HG03575 (cell line): Measurements from ENCODE around the gene TMEM259.

Experiments used
- ATAC-seq: cut with Tn5 transposase; IDR thresholded peaks from one replicate; pipeline ENCODE4 v1.9.1; 2021; ENCODE audit not compliant: unreplicated experiment, insufficient number of reproducible peaks, low FRiP score; ENCODE audit errors: extremely low read depth

Gene TMEM259

DNA sequence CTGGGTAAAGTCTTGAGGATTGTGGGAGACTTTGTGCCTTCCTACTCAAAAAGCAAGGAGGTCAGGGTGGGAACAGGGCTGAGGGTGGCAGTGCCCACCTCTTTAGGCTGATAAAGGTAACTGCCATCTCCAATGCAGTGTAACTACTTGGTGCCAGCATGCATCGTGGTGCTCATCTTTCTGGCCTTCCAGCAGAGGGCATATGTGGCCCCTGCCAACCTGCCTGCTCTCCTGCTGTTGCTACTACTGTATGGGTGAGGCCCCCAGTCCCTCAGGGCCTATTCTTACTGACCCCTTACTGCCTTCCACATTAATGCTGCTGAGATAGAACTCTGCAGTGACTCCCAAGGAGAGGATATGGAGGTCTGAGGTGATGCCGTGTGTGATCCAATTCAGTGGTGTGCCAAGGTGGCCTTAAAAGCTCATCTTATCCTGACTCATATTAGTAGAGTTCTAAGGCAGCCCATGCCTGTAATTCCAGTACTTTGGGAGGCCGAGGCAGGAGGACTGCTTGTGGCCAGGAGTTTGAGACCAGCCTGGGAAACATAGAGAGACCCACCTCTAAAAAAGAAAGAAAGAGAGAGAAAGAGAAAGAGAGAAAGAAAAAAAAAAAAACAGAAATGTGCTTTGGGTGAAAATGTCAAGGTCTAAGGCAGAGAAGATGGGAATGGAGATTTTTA, 36.4 kb upstream of the TMEM259 start:
- no peak for ATAC-seq

DNA sequence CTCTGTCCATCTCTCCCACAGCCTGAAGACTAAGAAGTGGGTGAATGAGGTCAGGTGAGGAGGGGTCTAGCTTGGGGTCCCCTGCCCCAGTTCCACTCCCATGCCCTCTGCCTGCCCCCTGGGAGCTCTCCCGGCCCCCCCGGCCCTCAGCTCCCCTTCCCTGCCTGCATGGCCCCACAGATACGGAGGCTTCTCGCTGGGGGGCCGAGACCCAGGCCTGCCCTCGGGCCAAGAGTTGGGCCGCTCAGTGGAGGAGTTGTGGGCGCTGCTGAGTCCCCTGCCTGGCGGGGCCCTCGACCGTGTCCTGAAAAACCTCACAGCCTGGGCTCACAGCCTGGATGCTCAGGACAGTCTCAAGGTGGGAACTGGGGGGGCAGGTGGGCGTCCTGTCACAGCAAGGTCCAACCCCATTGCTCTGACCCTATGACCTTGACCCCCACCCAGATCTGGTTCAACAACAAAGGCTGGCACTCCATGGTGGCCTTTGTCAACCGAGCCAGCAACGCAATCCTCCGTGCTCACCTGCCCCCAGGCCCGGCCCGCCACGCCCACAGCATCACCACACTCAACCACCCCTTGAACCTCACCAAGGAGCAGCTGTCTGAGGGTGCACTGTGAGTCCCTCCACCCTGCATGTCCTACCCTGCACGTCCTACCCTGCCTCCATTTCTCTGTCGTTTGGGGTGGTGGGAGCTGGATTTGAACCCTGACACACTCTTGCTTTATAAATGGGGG, 35.1 kb upstream of the TMEM259 start:
- no peak for ATAC-seq

DNA sequence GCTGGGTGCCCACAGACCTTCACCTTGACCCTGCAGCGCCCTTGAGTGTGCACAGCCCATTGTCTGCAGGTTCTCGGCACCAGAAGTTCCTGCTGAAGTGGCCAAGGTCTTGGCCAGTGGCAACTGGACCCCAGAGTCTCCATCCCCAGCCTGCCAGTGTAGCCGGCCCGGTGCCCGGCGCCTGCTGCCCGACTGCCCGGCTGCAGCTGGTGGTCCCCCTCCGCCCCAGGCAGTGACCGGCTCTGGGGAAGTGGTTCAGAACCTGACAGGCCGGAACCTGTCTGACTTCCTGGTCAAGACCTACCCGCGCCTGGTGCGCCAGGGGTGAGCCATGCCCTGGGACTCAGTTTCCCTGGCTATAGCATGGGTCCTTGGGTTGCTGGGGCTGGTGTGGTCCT, 34.1 kb upstream of the TMEM259 start:
- no peak for ATAC-seq

DNA sequence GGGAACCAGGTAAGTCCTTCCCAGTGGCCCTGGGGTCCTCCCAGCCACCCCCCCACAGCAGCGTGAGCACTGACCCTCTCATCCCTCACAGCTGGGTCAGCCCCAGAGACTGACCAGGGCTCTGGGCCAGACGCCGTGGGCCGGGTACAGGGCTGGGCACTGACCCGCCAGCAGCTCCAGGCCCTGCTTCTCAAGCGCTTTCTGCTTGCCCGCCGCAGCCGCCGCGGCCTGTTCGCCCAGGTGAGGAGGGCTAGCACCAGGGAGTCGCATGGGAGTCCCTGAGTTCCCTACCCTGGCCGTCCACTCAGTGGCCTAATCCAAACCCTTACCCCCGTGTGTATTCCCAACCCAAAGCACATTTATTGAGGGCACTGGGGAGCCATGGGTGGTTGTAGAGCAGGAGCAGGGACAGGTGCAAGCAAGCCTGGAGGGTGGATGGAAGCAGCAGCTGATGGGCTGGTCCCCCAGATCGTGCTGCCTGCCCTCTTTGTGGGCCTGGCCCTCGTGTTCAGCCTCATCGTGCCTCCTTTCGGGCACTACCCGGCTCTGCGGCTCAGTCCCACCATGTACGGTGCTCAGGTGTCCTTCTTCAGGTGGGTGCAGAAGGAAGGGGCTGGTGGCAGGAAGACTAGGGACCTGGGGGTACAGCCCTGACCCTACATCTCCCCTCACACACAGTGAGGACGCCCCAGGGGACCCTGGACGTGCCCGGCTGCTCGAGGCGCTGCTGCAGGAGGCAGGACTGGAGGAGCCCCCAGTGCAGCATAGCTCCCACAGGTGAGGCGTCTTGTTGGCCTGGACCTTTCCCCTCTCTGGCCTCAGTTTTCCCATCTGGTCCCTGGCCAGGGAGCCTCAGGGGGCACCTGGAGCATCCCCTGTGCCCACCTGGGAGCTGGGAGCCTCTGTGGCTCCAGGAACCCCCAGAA, 33.4 kb upstream of the TMEM259 start:
- ATAC-seq, result no peak

DNA sequence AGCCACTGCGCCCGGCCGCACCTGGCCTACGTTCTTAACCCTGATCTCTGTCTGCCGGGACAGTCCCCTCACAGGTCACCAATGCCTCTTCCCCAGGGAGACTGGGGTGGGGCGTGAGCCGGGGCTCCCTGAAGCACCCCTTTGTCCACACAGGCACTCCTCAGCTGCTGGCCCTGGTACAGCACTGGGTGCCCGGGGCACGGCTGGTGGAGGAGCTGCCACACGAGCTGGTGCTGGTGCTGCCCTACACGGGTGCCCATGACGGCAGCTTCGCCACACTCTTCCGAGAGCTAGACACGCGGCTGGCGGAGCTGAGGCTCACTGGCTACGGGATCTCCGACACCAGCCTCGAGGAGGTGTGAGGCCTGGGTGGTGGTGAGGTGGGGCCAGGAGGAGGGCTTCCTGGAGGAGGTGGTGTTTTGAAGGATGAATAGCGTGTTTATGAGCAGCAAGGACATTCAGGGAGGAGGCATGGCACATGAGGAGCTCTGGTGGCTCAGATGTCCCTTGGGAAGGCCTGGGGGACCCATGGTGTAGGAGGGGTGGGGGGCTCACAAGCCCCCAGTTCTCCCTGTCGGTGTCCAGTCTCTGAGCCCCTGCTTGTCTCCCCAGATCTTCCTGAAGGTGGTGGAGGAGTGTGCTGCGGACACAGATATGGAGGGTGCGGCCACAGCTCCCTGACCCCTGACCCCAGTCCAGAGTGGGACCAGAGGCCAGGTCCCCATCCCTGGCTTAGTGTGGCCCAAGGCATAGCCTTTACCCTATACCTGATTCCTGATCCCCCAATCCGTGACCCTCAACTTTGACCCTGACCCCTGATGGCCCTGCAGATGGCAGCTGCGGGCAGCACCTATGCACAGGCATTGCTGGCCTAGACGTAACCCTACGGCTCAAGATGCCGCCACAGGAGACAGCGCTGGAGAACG, 32.5 kb upstream of the TMEM259 start:
- no peak for ATAC-seq

DNA sequence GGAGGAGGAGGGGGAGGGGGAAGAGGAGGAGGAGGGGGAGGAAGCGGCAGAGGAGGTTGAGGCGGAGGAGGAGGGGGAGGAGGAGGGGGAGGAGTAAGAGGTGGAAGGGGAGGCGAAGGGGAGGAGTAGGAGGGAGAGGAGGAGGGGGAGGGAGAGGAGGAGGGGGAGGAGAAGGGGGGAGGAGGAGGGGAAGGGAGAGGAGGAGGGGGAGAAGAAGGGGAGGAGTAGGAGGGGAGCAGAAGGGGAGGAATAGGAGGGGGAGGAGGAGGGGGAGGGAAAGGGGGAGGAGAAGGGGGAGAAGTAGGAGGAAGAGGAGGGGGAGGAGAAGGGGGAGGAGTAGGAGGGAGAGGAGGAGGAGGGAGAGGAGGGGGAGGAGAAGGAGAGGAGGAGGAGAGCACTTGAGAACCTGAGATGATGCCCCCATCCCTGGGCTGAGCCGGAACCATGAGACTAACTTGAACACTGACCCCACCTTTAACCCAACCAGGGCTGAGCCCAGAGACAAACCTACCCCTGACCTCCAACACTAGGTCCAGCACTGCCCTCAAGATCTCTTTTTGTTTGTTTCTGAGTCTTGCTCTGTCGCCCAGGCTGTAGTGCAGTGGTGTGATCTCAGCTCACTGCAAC, 31.5 kb upstream of the TMEM259 start:
- ATAC-seq, result no peak

DNA sequence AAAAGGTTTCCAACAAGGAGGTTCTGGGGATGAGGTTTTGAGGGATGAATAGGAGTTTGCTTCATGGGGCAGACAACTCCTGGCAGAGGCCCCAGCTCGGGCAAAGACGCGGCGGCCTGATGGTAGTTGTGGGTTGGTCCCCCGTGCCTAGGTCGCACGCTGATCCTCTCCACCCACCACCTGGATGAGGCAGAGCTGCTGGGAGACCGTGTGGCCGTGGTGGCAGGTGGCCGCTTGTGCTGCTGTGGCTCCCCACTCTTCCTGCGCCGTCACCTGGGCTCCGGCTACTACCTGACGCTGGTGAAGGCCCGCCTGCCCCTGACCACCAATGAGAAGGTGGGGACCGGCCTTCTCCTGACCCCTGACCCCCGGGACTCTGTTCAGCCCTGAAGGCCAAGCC, 30.9 kb upstream of the TMEM259 start:
- no peak for ATAC-seq

DNA sequence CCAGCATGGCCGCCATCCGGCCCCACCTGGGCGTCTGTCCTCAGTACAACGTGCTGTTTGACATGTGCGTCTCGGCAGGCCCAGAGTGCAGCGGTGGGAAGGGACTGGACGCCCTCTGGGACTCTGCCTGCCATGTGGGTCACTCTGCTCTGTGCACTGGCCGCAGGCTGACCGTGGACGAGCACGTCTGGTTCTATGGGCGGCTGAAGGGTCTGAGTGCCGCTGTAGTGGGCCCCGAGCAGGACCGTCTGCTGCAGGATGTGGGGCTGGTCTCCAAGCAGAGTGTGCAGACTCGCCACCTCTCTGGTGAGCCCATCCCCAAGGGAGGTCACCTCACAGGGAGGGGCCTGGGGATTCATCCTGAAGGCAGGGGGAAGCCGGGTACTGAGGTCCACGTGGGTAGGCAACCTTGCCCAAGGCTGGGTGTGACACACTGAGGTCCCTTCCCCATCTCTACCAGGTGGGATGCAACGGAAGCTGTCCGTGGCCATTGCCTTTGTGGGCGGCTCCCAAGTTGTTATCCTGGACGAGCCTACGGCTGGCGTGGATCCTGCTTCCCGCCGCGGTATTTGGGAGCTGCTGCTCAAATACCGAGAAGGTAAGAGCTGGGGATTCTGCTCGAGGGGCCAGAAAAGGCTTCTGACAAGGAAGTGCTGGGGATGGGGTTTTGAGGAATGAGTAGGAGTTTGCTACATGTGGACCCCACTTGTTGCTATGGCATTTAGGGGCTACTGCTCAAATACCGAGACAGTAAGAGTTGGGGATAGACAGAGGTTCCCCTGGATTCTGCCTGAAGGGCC, 30.3 kb upstream of the TMEM259 start:
- no peak for ATAC-seq

DNA sequence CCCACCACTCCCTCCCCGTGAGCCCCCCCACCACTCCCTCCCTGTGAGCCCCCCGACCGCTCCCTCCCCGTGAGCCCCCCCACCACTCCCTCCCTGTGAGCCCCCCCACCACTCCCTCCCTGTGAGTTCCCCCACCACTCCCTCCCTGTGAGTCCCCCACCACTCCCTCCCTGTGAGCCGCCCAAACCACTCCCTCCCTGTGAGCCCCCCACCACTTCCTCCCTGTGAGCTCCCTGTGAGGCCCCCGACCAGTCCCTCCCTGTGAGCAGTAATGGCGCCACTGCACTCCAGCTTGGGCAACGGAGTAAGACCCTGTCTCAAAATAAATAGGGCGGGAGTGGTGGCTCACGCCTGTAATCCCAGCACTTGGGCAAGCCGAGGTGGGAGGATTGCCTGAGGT, 28.9 kb upstream of the TMEM259 start:
- ATAC-seq, result no peak

DNA sequence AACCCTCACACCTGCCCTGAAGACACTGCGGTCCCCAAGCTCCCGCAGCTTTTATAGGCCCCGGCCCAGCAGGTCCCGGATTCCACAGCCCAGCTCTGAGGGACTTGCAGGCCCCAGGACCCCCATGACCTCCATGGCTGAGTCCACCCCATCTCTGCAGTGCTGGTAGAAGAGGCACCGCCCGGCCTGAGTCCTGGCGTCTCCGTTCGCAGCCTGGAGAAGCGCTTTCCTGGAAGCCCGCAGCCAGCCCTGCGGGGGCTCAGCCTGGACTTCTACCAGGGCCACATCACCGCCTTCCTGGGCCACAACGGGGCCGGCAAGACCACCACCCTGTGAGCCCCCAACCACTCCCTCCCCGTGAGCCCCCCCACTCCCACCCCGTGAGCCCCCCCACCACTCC, 28.2 kb upstream of the TMEM259 start:
- ATAC-seq, result no peak

DNA sequence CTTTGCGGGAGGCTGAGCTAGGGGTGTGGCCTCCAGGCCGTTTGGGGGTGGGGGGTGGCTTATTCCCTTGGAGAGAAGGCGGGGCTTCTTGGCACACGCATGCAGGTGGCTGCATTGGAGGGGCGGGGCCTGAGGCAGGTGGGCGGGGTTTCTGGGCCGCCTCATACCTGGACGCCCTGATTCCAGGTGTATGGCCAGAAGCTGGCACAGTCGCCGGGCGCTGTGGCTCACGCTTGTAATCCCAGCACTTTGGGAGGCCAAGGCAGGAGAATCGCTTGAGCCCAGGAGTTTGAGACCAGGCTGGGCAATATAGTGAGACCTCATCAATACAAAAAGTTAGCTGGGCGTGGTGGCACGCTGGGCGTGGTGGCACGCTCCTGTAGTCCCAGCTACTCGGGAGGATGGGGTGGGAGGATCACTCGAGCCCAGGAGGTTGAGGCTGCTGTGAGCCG, 26.8 kb upstream of the TMEM259 start:
- no peak for ATAC-seq

DNA sequence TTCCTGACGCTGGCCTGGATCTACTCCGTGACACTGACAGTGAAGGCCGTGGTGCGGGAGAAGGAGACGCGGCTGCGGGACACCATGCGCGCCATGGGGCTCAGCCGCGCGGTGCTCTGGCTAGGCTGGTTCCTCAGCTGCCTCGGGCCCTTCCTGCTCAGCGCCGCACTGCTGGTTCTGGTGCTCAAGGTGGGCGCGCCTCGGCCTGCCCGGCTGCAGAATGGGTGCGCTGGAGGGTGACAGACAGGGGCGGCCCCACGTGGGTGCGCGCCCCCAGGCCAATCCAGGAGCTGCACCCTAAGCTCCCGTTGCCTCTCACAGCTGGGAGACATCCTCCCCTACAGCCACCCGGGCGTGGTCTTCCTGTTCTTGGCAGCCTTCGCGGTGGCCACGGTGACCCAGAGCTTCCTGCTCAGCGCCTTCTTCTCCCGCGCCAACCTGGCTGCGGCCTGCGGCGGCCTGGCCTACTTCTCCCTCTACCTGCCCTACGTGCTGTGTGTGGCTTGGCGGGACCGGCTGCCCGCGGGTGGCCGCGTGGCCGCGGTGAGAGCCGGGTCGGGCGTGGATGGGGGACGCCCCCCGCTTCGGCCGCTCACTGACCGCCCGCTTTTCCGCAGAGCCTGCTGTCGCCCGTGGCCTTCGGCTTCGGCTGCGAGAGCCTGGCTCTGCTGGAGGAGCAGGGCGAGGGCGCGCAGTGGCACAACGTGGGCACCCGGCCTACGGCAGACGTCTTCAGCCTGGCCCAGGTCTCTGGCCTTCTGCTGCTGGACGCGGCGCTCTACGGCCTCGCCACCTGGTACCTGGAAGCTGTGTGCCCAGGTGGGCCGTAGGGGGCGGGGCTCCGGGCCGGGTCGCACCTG, 26.1 kb upstream of the TMEM259 start:
- no peak for ATAC-seq

DNA sequence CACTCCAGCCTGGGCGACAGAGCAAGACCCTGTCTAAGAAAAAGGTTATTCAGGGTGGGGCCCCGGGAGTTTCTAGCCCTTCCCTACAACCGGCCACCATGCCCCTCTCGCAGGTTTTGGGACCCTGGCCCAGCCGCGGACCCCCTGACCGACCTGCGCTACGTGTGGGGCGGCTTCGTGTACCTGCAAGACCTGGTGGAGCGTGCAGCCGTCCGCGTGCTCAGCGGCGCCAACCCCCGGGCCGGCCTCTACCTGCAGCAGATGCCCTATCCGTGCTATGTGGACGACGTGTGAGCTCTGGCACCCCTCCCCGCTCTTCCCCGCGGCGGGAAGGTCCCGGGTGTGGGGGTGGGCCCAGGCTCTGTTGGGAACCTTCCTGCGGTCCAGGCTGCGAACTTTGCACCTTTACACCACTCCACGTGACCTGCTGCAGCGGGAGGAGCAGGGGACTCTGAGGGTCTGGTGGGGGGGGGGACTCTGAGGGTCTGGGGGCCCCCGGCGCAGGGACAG, 25.2 kb upstream of the TMEM259 start:
- no peak for ATAC-seq

DNA sequence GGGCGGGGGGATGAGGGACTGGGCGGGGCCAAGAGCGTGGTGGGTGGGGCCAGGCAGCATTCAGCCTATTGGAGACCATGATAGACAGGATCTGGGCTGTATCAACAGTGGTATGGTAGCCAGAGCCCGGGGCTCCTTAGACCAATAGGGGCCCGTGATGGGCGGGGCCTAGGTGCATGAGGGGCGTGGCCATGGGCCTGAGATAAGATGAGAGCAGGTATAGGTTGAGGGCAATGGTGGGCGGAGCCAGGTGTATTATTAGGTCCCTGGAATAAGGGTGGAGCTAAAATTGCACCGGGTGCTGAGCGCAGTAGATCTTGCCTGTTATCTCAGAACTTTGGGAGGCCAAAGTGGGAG, 24.3 kb upstream of the TMEM259 start:
- ATAC-seq, result no peak

DNA sequence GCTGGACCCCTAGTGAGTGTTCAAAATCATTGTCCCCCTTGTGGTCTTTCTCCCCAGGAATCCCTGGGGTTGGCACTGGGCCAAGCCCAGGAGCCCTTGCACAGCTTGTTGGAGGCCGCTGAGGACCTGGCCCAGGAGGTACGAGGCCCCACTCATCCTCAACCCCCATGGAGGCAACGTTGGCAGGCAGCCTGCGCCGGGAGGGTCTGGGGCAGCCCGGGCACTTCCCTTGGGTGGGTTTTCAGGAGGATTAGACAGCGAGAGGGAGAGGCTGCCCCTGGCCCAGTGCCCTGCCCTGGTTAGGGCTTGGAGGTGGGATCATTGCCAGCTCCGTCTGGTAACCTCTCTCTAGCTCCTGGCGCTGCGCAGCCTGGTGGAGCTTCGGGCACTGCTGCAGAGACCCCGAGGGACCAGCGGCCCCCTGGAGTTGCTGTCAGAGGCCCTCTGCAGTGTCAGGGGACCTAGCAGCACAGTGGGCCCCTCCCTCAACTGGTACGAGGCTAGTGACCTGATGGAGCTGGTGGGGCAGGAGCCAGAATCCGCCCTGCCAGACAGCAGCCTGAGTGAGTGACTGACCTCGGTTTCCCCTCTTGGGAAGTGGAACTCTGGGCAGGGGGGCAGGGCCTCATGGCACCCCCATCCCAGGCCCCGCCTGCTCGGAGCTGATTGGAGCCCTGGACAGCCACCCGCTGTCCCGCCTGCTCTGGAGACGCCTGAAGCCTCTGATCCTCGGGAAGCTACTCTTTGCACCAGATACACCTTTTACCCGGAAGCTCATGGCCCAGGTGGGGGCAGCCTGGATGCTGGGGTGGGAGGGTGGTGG, 22.0 kb upstream of the TMEM259 start:
- no peak for ATAC-seq
